Fibroblast of the aortic adventitia (primary cell): ENCODE data around the gene CGREF1. TPM values are rescaled to one million over a fixed set of nuclear protein-coding genes. Genes with fewer than 3 reads are reported as not detected.

ENCODE experiments used
- DNase-seq: peaks from one replicate; pipeline ENCODE4 v3.0.0-alpha.2; 2010; ENCODE audit warnings: low read depth
- H3K4me3 ChIP-seq: 2 replicates; pipeline ENCODE4 v1.5.1; 2011; ENCODE audit warnings: low read depth, mild to moderate bottlenecking, control low read depth, low read length, moderate library complexity
- total RNA-seq: library from RNA; depleted of rRNA; stranded (reverse); fragments of >200 nt; gene quantifications from 2 replicates; pipeline ENCODE4 v1.2.3, GENCODE V29; 2012; ENCODE audit warnings: low replicate concordance
- TF ChIP-seq, protein P1 (sequence below): IDR thresholded peaks from 2 replicates; pipeline ENCODE4 v1.5.1; 2011; ENCODE audit warnings: mild to moderate bottlenecking, low read length, control low read depth, inconsistent platforms; ENCODE audit not compliant: insufficient read depth

The CGREF1 gene
- total RNA-seq, 1 donor: 4.7 TPM

DNA sequence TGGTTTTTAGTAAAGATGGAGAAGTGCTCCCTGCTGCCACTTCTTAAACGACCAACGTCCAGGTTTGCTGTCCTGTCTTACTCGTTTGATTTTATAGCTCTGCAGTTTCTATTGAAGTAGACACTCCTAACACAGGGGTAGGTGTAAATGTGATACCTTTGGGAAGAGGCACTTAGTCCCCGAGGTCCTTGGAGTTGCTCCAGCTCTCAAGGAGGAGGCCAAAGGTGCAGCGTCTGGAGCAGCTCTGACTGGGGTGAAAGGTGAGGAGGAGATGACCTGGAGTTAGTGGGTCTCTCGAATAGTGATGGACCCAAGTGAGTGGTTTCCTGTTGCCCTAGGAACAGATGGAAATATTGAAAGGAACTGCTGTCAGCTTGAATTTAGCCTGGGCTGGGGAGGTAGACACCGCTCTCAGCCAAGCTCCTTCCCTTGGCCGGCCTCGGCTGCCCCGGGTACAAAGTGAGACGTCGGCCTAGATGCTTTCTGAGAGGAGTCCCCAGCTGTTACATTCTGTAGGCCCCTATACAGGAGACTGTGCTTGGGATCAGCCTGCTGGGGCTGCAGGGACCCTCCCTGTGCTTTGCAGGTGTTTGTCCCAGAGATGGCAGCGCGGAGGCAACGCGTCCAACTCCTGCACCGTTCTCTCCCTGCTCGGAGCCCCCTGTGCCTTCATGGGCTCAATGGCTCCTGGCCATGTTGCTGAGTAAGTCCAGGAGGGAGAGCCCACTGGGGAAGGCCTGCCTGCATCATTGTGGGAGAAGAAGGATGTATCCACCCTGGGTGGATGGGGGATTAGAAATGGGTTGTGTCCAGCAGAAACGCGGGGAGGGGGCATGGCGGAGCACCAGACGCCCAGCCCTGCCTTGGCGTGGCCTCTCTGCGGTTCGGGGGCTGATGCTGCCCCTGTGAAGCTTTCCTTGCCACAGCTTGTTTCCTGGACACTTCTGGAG lies 26.9 kb downstream of the CGREF1 start:
- no peak overlapping the region for H3K4me3 ChIP-seq
- no peak for DNase-seq
- TF ChIP-seq, protein P1, sequence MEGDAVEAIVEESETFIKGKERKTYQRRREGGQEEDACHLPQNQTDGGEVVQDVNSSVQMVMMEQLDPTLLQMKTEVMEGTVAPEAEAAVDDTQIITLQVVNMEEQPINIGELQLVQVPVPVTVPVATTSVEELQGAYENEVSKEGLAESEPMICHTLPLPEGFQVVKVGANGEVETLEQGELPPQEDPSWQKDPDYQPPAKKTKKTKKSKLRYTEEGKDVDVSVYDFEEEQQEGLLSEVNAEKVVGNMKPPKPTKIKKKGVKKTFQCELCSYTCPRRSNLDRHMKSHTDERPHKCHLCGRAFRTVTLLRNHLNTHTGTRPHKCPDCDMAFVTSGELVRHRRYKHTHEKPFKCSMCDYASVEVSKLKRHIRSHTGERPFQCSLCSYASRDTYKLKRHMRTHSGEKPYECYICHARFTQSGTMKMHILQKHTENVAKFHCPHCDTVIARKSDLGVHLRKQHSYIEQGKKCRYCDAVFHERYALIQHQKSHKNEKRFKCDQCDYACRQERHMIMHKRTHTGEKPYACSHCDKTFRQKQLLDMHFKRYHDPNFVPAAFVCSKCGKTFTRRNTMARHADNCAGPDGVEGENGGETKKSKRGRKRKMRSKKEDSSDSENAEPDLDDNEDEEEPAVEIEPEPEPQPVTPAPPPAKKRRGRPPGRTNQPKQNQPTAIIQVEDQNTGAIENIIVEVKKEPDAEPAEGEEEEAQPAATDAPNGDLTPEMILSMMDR: no peak

DNA sequence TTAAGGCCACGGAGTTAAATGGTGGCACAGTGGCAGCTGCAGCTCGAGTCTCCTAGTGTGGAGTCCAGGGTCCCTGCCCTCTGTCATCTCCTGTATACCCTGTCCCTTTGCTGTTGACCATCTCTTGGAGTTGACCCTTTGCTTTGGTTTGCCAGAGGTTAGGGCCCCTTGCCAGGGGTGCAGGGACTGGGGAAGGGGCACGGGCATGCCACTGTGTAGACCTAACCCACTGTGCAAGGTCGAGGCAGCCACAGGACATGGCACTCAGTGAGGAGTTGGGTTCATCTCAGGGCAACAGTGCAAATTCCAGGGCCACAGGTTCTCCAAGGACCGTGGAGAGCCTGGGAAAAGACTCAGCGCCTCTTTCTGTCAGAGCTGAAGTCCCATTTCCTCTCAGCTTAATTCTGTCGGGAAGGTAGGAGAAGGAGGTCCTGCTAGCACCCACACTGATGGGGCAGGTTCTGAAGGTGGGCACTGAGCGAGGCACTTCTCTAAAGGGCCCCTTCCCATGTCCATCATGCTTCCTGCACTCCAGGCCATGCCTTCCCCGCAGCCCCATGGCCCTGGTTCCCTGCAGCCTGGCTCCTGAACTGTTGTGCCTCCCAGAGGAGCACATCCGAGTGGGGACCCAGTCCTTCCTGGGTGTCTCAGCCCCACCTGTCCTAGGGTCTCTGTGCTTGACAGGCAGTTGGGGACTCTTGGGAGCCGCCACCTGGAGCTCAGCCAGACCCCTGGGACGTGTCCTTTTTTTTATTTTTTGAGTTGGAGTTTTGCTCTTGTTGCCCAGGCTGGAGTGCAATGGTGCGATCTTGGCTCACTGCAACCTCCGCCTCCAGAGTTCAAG lies 29.6 kb downstream of the CGREF1 start:
- TF ChIP-seq, protein P1: no peak
- DNase-seq: no peak
- no peak overlapping the region for H3K4me3 ChIP-seq

DNA sequence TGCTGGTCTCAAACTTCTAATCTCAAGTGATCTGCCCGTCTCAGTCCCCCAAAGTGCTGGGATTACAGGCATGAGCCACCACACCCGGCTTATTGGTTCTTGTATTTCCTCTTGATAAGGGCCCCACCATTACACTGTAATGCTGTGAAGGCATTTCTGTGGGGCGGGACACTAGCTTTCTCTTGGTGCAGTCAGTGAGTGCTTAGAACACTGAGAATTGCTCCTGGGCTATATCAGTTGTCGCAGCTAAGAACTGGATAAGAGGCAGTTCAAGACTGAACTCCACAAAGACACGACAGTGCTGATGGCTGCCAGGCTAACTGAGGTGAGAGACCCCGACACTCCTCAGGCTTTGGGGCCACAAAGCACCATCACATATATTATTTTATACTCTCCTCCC lies 30.3 kb downstream of the CGREF1 start:
- no peak for DNase-seq
- no peak overlapping the region for H3K4me3 ChIP-seq
- TF ChIP-seq, protein P1: no peak

DNA sequence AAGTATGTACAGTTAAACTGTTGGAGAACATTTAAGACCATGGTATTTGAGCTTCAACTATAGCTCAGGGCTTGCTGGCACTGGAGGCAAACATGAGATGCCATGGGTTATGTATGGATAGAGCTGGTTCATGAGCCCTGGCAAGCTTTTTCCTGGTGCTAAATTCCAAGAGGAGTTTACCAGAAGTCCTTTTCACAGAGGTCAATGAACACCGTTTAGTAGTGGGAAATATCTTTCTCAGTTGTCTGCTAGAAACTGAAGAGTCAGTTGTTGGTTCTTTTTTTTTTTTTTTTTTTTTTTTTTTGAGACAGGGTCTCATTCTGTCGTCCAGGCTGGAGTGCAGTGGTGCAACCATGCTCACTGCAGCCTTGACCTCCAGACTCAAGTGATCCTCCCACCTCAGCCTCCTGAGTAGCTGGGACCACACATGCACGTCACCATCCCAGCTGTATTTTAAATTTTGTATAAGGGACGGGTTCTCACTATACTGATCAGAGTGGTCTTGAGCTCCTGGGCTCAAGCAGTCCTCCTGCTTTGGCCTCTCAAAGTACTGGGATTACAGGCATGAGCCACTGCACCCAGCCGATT lies 31.0 kb downstream of the CGREF1 start:
- H3K4me3 ChIP-seq: no peak overlapping the region
- TF ChIP-seq, protein P1: no peak

DNA sequence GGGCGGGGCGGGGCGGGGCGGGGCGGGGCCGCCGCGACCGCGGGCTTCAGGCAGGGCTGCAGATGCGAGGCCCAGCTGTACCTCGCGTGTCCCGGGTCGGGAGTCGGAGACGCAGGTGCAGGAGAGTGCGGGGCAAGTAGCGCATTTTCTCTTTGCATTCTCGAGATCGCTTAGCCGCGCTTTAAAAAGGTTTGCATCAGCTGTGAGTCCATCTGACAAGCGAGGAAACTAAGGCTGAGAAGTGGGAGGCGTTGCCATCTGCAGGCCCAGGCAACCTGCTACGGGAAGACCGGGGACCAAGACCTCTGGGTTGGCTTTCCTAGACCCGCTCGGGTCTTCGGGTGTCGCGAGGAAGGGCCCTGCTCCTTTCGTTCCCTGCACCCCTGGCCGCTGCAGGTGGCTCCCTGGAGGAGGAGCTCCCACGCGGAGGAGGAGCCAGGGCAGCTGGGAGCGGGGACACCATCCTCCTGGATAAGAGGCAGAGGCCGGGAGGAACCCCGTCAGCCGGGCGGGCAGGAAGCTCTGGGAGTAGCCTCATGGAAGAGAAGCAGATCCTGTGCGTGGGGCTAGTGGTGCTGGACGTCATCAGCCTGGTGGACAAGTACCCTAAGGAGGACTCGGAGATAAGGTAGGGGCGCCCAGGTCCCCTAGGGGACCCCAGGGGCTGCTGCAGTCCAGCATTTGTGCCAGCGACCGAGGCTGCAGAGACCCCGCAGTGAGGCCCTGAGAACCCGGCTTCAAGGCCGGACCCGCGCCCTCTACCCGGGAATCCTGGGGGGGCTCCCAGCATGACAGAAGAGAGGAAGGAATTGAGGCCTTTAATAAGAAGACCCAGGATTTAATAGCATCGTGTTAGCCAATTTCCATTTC lies 32.0 kb downstream of the CGREF1 start, which contains the start of gene KHK:
TSS of gene KHK (plus strand) at position 49 of the 870 bp plus-strand sequence. CDS start at position 537, 488 bp downstream.
- TF ChIP-seq, protein P1: no peak
- peak within 1 kb of the TSS; percentile 56 for H3K4me3 ChIP-seq
- DNase-seq: no peak

More for the DNA sequence above, 31.0 kb downstream of the CGREF1 start:
- DNase-seq: no peak
